Osteoblast (primary cell): ENCODE results near the gene TMEM161B. TPM values are rescaled to one million over a fixed set of nuclear protein-coding genes. Genes with fewer than 3 reads are reported as not detected.
A peak's percentile ranks its signal among the peaks of the same experiment; 100 is the strongest.
"Not testable (repeated sequence)": the region's sequence is repeated elsewhere in the genome, so short reads cannot be mapped to it uniquely, and the experiment has no call there.

Experiments
- DNase-seq: peaks from one replicate; pipeline ENCODE4 v3.0.0; 2011; ENCODE audit warnings: low spot score, mixed read lengths; ENCODE audit not compliant: insufficient read length; ENCODE audit errors: missing footprints
- H2AFZ ChIP-seq: 2 replicates; pipeline ENCODE4 v1.6.0; 2011; ENCODE audit warnings: mild to moderate bottlenecking, low read length
- H3K27ac ChIP-seq: 2 replicates; pipeline ENCODE4 v1.5.1; 2011; ENCODE audit warnings: mild to moderate bottlenecking, low read depth, low read length, moderate library complexity
- H3K27me3 ChIP-seq: 2 replicates; pipeline ENCODE4 v1.6.0; 2012; ENCODE audit warnings: mild to moderate bottlenecking, control low read depth, inconsistent platforms, low read length, moderate library complexity; ENCODE audit not compliant: insufficient read depth
- H3K36me3 ChIP-seq: 2 replicates; pipeline ENCODE4 v1.5.1; 2011; ENCODE audit warnings: mild to moderate bottlenecking, low read length, control low read depth, moderate library complexity; ENCODE audit not compliant: insufficient read depth
- H3K4me1 ChIP-seq: 2 replicates; pipeline ENCODE4 v1.5.1; 2011; ENCODE audit warnings: mild to moderate bottlenecking, low read length, control low read depth, moderate library complexity; ENCODE audit not compliant: insufficient read depth
- H3K4me2 ChIP-seq: 2 replicates; pipeline ENCODE4 v1.6.0; 2011; ENCODE audit warnings: mild to moderate bottlenecking, low read length; ENCODE audit not compliant: insufficient read depth
- H3K4me3 ChIP-seq: fragments of 200-600 bp; sonication (generic); 3 replicates; pipeline ENCODE4 v1.5.1; 2012; ENCODE audit warnings: mild to moderate bottlenecking, low read length, inconsistent platforms; ENCODE audit not compliant: insufficient read depth
- H3K79me2 ChIP-seq: 2 replicates; pipeline ENCODE4 v1.6.0; 2012; ENCODE audit warnings: mild to moderate bottlenecking, low read length, control low read depth, inconsistent platforms; ENCODE audit not compliant: insufficient read depth
- H3K9me3 ChIP-seq: 2 replicates; pipeline ENCODE4 v1.5.1; 2011; ENCODE audit warnings: low read depth, low read length, control low read depth
- H4K20me1 ChIP-seq: 2 replicates; pipeline ENCODE4 v1.6.0; 2012; ENCODE audit warnings: mild to moderate bottlenecking, low read length, control low read depth; ENCODE audit not compliant: insufficient read depth
- total RNA-seq: library from RNA; depleted of rRNA; stranded (reverse); fragments of >200 nt; gene quantifications from 2 replicates; pipeline ENCODE4 v1.2.3, GENCODE V29; 2012
- TF ChIP-seq, protein P1 (sequence below): IDR thresholded peaks from 2 replicates; pipeline ENCODE4 v1.5.1; 2011; ENCODE audit warnings: mild to moderate bottlenecking, low read depth, low read length, moderate library complexity; ENCODE audit errors: extremely low read depth

Gene TMEM161B
- total RNA-seq, 1 donor: 17.4 TPM

GRCh38 chr5:88203981-88204750 lies 64.5 kb downstream of the TMEM161B start:
- peak; percentile 54 for DNase-seq
- Histone ChIP-seq H3K36me3 (no peaks in the 10 kb centered on the region), H3K79me2 (no peaks in the 10 kb centered on the region), H3K4me2 (no peak overlapping the region), H3K27me3 (no peaks in the 10 kb centered on the region), H3K4me1 (peaks cover 4% of the 10 kb centered on the region), H2AFZ (no peak overlapping the region), H4K20me1 (no peaks in the 10 kb centered on the region), H3K4me3 (no peak overlapping the region), H3K27ac (no peak overlapping the region), H3K9me3 (no peaks in the 10 kb centered on the region)
- TF ChIP-seq, protein P1, sequence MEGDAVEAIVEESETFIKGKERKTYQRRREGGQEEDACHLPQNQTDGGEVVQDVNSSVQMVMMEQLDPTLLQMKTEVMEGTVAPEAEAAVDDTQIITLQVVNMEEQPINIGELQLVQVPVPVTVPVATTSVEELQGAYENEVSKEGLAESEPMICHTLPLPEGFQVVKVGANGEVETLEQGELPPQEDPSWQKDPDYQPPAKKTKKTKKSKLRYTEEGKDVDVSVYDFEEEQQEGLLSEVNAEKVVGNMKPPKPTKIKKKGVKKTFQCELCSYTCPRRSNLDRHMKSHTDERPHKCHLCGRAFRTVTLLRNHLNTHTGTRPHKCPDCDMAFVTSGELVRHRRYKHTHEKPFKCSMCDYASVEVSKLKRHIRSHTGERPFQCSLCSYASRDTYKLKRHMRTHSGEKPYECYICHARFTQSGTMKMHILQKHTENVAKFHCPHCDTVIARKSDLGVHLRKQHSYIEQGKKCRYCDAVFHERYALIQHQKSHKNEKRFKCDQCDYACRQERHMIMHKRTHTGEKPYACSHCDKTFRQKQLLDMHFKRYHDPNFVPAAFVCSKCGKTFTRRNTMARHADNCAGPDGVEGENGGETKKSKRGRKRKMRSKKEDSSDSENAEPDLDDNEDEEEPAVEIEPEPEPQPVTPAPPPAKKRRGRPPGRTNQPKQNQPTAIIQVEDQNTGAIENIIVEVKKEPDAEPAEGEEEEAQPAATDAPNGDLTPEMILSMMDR: no peak

GRCh38 chr5:88195636-88196035 lies 73.0 kb downstream of the TMEM161B start:
- H3K4me1 ChIP-seq: no peaks in the 10 kb centered on the region
- no peaks in the 10 kb centered on the region for H3K36me3 ChIP-seq
- no peaks in the 10 kb centered on the region for H3K27me3 ChIP-seq
- no peak overlapping the region for H3K27ac ChIP-seq
- no peak for DNase-seq
- TF ChIP-seq, protein P1: no peak
- no peak overlapping the region for H3K4me3 ChIP-seq
- H2AFZ ChIP-seq: no peak overlapping the region
- no peaks in the 10 kb centered on the region for H3K79me2 ChIP-seq
- no peaks in the 10 kb centered on the region for H3K9me3 ChIP-seq
- no peaks in the 10 kb centered on the region for H4K20me1 ChIP-seq
- no peak overlapping the region for H3K4me2 ChIP-seq

DNA sequence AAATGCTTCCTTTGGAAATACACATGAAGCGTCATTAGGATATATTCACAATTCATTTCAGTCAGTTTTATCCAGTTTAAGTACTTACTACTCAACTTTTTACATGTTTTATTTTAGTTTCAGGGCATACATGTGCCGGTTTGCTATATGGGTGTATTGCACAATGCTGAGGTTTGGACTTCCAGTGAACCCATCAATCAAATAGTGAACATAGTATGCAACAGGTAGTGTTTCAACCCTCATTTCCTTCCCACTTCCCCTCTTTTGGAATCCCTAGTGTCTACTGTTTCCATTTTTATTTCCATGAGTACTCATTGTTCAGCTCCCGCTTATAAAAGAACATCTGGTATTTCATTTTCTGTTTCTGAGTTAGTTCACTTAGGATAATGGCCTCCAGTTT lies 74.7 kb downstream of the TMEM161B start:
- H3K4me3 ChIP-seq: no peak overlapping the region
- TF ChIP-seq, protein P1: no peak
- peaks cover 3% of the 10 kb centered on the region for H3K36me3 ChIP-seq
- H3K4me1 ChIP-seq: no peaks in the 10 kb centered on the region
- no peak for DNase-seq
- no peaks in the 10 kb centered on the region for H3K9me3 ChIP-seq
- H3K27me3 ChIP-seq: no peaks in the 10 kb centered on the region
- H4K20me1 ChIP-seq: no peaks in the 10 kb centered on the region
- no peak overlapping the region for H3K4me2 ChIP-seq
- no peak overlapping the region for H2AFZ ChIP-seq
- no peaks in the 10 kb centered on the region for H3K79me2 ChIP-seq
- H3K27ac ChIP-seq: no peak overlapping the region

DNA sequence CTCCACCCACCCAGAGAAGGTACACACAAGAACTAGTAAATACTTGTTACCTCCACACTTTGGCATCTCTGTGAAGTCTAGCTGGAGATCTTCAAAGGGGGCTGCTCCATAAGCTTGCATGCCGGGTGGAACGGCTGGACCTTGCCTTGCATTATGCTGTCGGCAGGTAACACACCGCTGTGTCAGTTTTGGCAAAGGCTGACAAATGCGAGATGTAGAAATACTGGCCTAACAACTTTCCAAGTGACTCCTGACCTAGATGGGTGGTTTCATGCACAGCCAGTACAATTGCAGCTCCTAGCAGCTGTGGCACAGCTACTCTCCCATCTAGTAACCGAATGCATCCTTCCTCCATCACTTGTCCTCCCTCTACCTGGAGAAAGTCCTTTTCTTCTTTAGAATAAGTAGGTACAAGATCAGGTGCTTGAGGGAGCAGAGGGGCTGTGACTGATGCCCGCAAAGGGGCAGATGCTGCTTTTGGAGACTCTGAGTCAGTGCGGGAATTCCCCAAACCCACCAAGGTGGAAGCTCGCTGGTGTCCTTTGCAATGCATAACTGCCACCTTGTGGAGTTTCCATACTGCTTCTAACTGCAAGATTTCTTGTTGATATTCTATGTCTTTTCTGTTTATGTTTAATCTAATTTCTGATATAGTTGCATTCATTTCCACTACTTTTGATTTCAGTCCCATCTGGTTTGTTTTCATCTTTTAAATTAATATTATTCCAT lies 78.4 kb downstream of the TMEM161B start:
- no peak for DNase-seq
- H3K4me3 ChIP-seq: no peak overlapping the region
- no peaks in the 10 kb centered on the region for H4K20me1 ChIP-seq

GRCh38 chr5:88189484-88189883 lies 79.2 kb downstream of the TMEM161B start:
- not testable (repeated sequence) for H3K27me3 ChIP-seq, H3K9me3 ChIP-seq, H3K27ac ChIP-seq, H4K20me1 ChIP-seq, DNase-seq, H3K4me1 ChIP-seq, H3K36me3 ChIP-seq, H3K79me2 ChIP-seq, H2AFZ ChIP-seq, H3K4me2 ChIP-seq, H3K4me3 ChIP-seq

More for the DNA sequence above, 78.4 kb downstream of the TMEM161B start:
- H3K27me3 ChIP-seq: no peaks in the 10 kb centered on the region
- TF ChIP-seq, protein P1: no peak
- peaks cover 5% of the 10 kb centered on the region for H3K36me3 ChIP-seq
- H3K27ac ChIP-seq: no peak overlapping the region
- H3K4me1 ChIP-seq: no peaks in the 10 kb centered on the region
- H2AFZ ChIP-seq: no peak overlapping the region
- H3K4me2 ChIP-seq: no peak overlapping the region
- H3K9me3 ChIP-seq: no peaks in the 10 kb centered on the region
- H3K79me2 ChIP-seq: no peaks in the 10 kb centered on the region
